Endothelial cell of umbilical vein (primary cell): ENCODE data around the gene CZIB.

Experiments
- EZH2 ChIP-seq: IDR thresholded peaks from 2 replicates; pipeline ENCODE4 v1.6.1; 2012; ENCODE audit warnings: borderline replicate concordance, low read depth, mild to moderate bottlenecking, moderate library complexity, low read length, inconsistent platforms; ENCODE audit not compliant: severe bottlenecking
- FOS ChIP-seq: IDR thresholded peaks from 2 replicates; pipeline ENCODE4 v1.6.1; 2011; ENCODE audit warnings: mild to moderate bottlenecking, low read length, moderate library complexity, borderline replicate concordance; ENCODE audit not compliant: insufficient read depth
- GATA2 ChIP-seq: IDR thresholded peaks from 2 replicates; pipeline ENCODE4 v1.7.0; 2011; ENCODE audit warnings: low read depth, mild to moderate bottlenecking, moderate library complexity, mixed read lengths, low read length; ENCODE audit not compliant: insufficient read length, insufficient read depth
- JUN ChIP-seq: IDR thresholded peaks from 2 replicates; pipeline ENCODE4 v1.6.1; 2011; ENCODE audit warnings: borderline replicate concordance, low read depth; ENCODE audit not compliant: insufficient read length, insufficient read depth
- MYC ChIP-seq: IDR thresholded peaks from one replicate; pipeline ENCODE4 v1.6.1; 2011; ENCODE audit warnings: mild to moderate bottlenecking, low read depth, low read length
- POLR2A ChIP-seq: IDR thresholded peaks from 2 replicates; pipeline ENCODE4 v1.6.1; 2012; ENCODE audit warnings: low read depth, mild to moderate bottlenecking, control low read depth, low read length
- POLR2AphosphoS5 ChIP-seq: IDR thresholded peaks from 2 replicates; pipeline ENCODE4 v1.6.1; 2012; ENCODE audit warnings: low read depth, mild to moderate bottlenecking, control low read depth, low read length, moderate library complexity; ENCODE audit not compliant: insufficient read depth
- TF ChIP-seq, protein P1 (sequence below), 2 donors: IDR thresholded peaks; 1 replicate in 1 of 2; 2 replicates in 1 of 2; pipeline ENCODE4 v1.5.1; 2011; ENCODE audit warnings: low read length in 2 of 2, mild to moderate bottlenecking in 2 of 2, moderate library complexity in 2 of 2, control low read depth in 1 of 2, inconsistent platforms in 1 of 2, low read depth in 1 of 2; ENCODE audit not compliant: insufficient read depth in 1 of 2; ENCODE audit errors: extremely low read depth in 1 of 2
- TF ChIP-seq, protein P2 (sequence below): IDR thresholded peaks from 2 replicates; pipeline ENCODE4 v1.6.1; 2011; ENCODE audit not compliant: insufficient read depth, insufficient read length

DNA sequence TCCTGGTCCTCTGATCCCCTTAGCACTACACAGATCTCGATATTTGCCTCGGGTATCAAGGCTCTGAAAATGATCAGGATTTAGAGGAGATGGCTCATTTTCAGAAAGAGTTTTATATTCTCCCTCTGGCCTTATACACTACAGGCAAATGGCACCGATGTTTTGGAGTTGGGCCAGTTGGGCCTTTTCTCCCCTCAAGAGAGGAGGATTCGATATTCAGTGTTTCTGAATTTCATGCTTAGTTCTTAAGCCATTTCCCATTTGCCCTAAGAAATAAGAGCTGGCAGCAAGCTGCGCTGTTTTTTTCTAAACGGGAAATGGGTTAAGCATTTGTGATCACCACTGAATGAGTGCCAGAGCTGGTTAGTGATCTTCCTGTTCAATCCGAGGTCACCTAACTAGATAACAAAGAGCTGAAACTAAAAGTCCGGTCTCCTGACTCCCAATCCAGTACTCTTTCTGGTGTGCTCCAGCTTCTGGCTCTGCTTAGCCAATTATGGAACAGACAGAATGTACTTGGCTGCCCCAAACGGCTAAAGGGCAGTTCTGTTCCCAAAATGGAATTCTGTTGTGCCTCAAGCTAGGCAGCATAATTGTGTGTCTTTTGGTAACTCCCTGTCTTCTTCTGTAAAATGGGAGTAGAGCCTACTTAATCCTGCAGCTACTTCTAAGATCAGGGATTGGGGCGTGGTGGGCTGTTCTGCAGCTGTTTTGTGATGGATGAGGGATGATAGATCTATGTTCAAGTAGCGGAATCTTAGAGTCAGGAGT lies 25.0 kb downstream of the CZIB start:
- TF ChIP-seq, protein P1, sequence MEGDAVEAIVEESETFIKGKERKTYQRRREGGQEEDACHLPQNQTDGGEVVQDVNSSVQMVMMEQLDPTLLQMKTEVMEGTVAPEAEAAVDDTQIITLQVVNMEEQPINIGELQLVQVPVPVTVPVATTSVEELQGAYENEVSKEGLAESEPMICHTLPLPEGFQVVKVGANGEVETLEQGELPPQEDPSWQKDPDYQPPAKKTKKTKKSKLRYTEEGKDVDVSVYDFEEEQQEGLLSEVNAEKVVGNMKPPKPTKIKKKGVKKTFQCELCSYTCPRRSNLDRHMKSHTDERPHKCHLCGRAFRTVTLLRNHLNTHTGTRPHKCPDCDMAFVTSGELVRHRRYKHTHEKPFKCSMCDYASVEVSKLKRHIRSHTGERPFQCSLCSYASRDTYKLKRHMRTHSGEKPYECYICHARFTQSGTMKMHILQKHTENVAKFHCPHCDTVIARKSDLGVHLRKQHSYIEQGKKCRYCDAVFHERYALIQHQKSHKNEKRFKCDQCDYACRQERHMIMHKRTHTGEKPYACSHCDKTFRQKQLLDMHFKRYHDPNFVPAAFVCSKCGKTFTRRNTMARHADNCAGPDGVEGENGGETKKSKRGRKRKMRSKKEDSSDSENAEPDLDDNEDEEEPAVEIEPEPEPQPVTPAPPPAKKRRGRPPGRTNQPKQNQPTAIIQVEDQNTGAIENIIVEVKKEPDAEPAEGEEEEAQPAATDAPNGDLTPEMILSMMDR (IDR thresholded peaks at IDR 0.05; ENCODE audit: extremely low read depth in 1 of 2, insufficient read depth in 1 of 2, low read depth in 1 of 2, low read length in 2 of 2): no peak
- TF ChIP-seq POLR2A (no peak), FOS (no peak), POLR2AphosphoS5 (no peak), JUN (no peak), EZH2 (no peak), MYC (no peak), GATA2 (no peak)
- TF ChIP-seq, protein P2, sequence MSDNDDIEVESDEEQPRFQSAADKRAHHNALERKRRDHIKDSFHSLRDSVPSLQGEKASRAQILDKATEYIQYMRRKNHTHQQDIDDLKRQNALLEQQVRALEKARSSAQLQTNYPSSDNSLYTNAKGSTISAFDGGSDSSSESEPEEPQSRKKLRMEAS: no peak
